GM23338 (cell line): Measurements from ENCODE around the gene COMMD2. TPM values are rescaled to one million over a fixed set of nuclear protein-coding genes. Genes with fewer than 3 reads are reported as not detected.
A peak's percentile ranks its signal among the peaks of the same experiment; 100 is the strongest.

Experiments used
- ATAC-seq: fragments of 200-7000 bp; cut with Tn5 transposase; 3 replicates; pipeline ENCODE4 v1.9.1; 2020
- DNase-seq: peaks from one replicate; pipeline ENCODE4 v3.0.0-alpha.2; 2015; ENCODE audit warnings: low spot score
- H2AFZ ChIP-seq: fragments of 200-600 bp; sonication (generic); 2 replicates; pipeline ENCODE4 v1.8.0; 2016; ENCODE audit warnings: antibody characterized with exemption, mild to moderate bottlenecking, moderate library complexity
- H3F3A ChIP-seq: fragments of 200-600 bp; sonication (generic); replicated peaks from 2 replicates; pipeline ENCODE4 v1.8.0; 2017; ENCODE audit warnings: antibody characterized with exemption, mixed run types, low read depth
- H3K27ac ChIP-seq: fragments of 200-600 bp; sonication (generic); 2 replicates; pipeline ENCODE4 v1.6.1; 2016; ENCODE audit warnings: low read depth
- H3K27me3 ChIP-seq: fragments of 200-600 bp; sonication (generic); 2 replicates; pipeline ENCODE4 v1.8.0; 2016; ENCODE audit warnings: mild to moderate bottlenecking, mixed run types, moderate library complexity; ENCODE audit not compliant: insufficient read depth
- H3K36me3 ChIP-seq: fragments of 200-600 bp; sonication (generic); 2 replicates; pipeline ENCODE4 v1.8.0; 2016; ENCODE audit warnings: mild to moderate bottlenecking; ENCODE audit not compliant: insufficient read depth
- H3K4me1 ChIP-seq: fragments of 200-600 bp; sonication (generic); 2 replicates; pipeline ENCODE4 v1.8.0; 2016; ENCODE audit warnings: mild to moderate bottlenecking, moderate library complexity; ENCODE audit not compliant: insufficient read depth
- H3K4me2 ChIP-seq: fragments of 200-600 bp; sonication (generic); 2 replicates; pipeline ENCODE4 v1.7.1; 2017; ENCODE audit warnings: mixed run types
- H3K4me3 ChIP-seq: fragments of 200-600 bp; sonication (generic); 2 replicates; pipeline ENCODE4 v1.6.1; 2016; ENCODE audit warnings: mixed run types
- H3K79me2 ChIP-seq: fragments of 200-600 bp; sonication (generic); replicated peaks from 2 replicates; pipeline ENCODE4 v1.8.0; 2017; ENCODE audit warnings: mild to moderate bottlenecking; ENCODE audit not compliant: insufficient read depth
- H3K9me2 ChIP-seq: fragments of 200-600 bp; sonication (generic); 2 replicates; pipeline ENCODE4 v1.8.0; 2017; ENCODE audit not compliant: insufficient read depth
- H4K20me1 ChIP-seq: fragments of 200-600 bp; sonication (generic); replicated peaks from 2 replicates; pipeline ENCODE4 v1.8.0; 2017; ENCODE audit warnings: mild to moderate bottlenecking; ENCODE audit not compliant: insufficient read depth
- H3K27ac Mint-ChIP-seq: 2 replicates; pipeline ENCODE4 v1.8.0; 2020; ENCODE audit warnings: inconsistent platforms, mild to moderate bottlenecking, moderate library complexity, mixed read lengths
- H3K27me3 Mint-ChIP-seq: 3 replicates; pipeline ENCODE4 v1.8.0; 2022; ENCODE audit warnings: low read depth, mild to moderate bottlenecking, moderate library complexity, mixed read lengths, inconsistent platforms; ENCODE audit not compliant: insufficient read depth, poor library complexity
- H3K36me3 Mint-ChIP-seq: 3 replicates; pipeline ENCODE4 v1.8.0; 2021; ENCODE audit warnings: low read depth, mild to moderate bottlenecking, inconsistent platforms, moderate library complexity, mixed read lengths
- H3K4me1 Mint-ChIP-seq: 3 replicates; pipeline ENCODE4 v1.8.0; 2020; ENCODE audit warnings: mild to moderate bottlenecking, inconsistent platforms, mixed read lengths
- H3K4me3 Mint-ChIP-seq: 3 replicates; pipeline ENCODE4 v1.8.0; 2021; ENCODE audit warnings: moderate library complexity, mild to moderate bottlenecking, inconsistent platforms, mixed read lengths
- H3K9me3 Mint-ChIP-seq: 3 replicates; pipeline ENCODE4 v1.8.0; 2020; ENCODE audit warnings: moderate library complexity, mild to moderate bottlenecking, inconsistent platforms, mixed read lengths
- CTCF ChIP-seq, 2 experiments: fragments of 200-600 bp in 1 of 2; sonication (generic) in 1 of 2; conservative IDR thresholded peaks; 2 replicates each; pipeline versions ENCODE4 v1.5.1 to v1.6.1; 2016 to 2017; ENCODE audit warnings: antibody characterized with exemption in 2 of 2, low read depth in 2 of 2, mild to moderate bottlenecking in 2 of 2, moderate library complexity in 1 of 2
- ETS1 ChIP-seq: IDR thresholded peaks from 2 replicates; pipeline ENCODE4 v1.6.1; 2016; ENCODE audit warnings: antibody characterized with exemption
- EZH2 ChIP-seq: fragments of 200-600 bp; sonication (generic); IDR thresholded peaks from one replicate; pipeline ENCODE4 v1.8.0; 2017; ENCODE audit warnings: antibody characterized with exemption, mild to moderate bottlenecking, low read depth; ENCODE audit not compliant: unreplicated experiment
- EZH2phosphoT487 ChIP-seq: fragments of 200-600 bp; sonication (generic); IDR thresholded peaks from one replicate; pipeline ENCODE4 v1.8.1; 2018; ENCODE audit warnings: antibody characterized with exemption; ENCODE audit not compliant: unreplicated experiment
- JUNB ChIP-seq: IDR thresholded peaks from one replicate; pipeline ENCODE4 v1.6.1; 2016; ENCODE audit warnings: antibody characterized with exemption; ENCODE audit not compliant: unreplicated experiment
- POLR2AphosphoS5 ChIP-seq: IDR thresholded peaks from 2 replicates; pipeline ENCODE4 v1.6.1; 2016; ENCODE audit warnings: antibody characterized with exemption, low read depth
- REST ChIP-seq: IDR thresholded peaks from one replicate; pipeline ENCODE4 v1.6.1; 2018; ENCODE audit warnings: antibody characterized with exemption; ENCODE audit not compliant: unreplicated experiment
- STAT1 ChIP-seq: IDR thresholded peaks from one replicate; pipeline ENCODE4 v1.6.1; 2016; ENCODE audit warnings: antibody characterized with exemption; ENCODE audit not compliant: unreplicated experiment
- ZNF114 ChIP-seq: fragments of 250-450 bp; sonication (Bioruptor Pico); IDR thresholded peaks from 2 replicates; pipeline ENCODE4 v1.5.0; 2020; ENCODE audit warnings: mild to moderate bottlenecking, moderate library complexity
- ZNF331 ChIP-seq: fragments of 250-450 bp; sonication (Bioruptor Pico); IDR thresholded peaks from 2 replicates; pipeline ENCODE4 v1.5.0; 2020; ENCODE audit warnings: low read depth, mild to moderate bottlenecking, moderate library complexity
- polyA plus RNA-seq: library from polyadenylated mRNA; unstranded; fragments of >200 nt; fragmentation: Nextera tagmentation; extraction: Ambion mirVana; gene quantifications from 2 replicates; pipeline ENCODE4 v1.2.1, GENCODE V29; 2016
- total RNA-seq: library from RNA; depleted of rRNA; stranded (reverse); fragments of >200 nt; shearing (Covaris generic); gene quantifications from 2 replicates; pipeline ENCODE4 v1.2.3, GENCODE V29; 2014

The COMMD2 gene
- total and polyA plus RNA-seq, 2 experiments from 2014 or later = 55.5 to 61.1 TPM

- H4K20me1 ChIP-seq = no peaks in the 10 kb centered on the region
- Mint-ChIP-seq H3K27me3 (no peaks in the 10 kb centered on the region), H3K27ac (no peak overlapping the region), H3K36me3 (peaks cover 16% of the 10 kb centered on the region; the same call in 2 of the 3 replicates), H3K4me1 (peaks cover 4% of the 10 kb centered on the region; the same call in 2 of the 3 replicates), H3K9me3 (peaks cover 29% of the 10 kb centered on the region), H3K4me3 (no peak overlapping the region)
- no peaks in the 10 kb centered on the region for H3K9me2 ChIP-seq
- H3K4me1 ChIP-seq = no peaks in the 10 kb centered on the region
- DNase-seq (peak; percentile 85), ATAC-seq (peak; percentile 82)
- H3K4me2 ChIP-seq = no peak overlapping the region
- H3K36me3 ChIP-seq = peaks cover 4% of the 10 kb centered on the region
- no peaks in the 10 kb centered on the region for H3K79me2 ChIP-seq
- no peak for TF ChIP-seq STAT1
- TF ChIP-seq CTCF (conservative IDR thresholded peaks at IDR 0.05; ENCODE audit: low read depth in 2 of 2) = peak; percentile 81 to 88
- H3F3A ChIP-seq = no peaks in the 10 kb centered on the region
- no peak overlapping the region for H3K4me3 ChIP-seq
- no peak overlapping the region for H3K27ac ChIP-seq
- H3K27me3 ChIP-seq = no peaks in the 10 kb centered on the region
- peak overlapping the region; percentile 15; the same call in 1 of the 2 replicates for H2AFZ ChIP-seq
These were observed 34.8 kb downstream of the COMMD2 start for GRCh38 chr3:149717391-149718056.

- no peaks in the 10 kb centered on the region for H4K20me1 ChIP-seq
- no peak for DNase-seq
- H3K4me2 ChIP-seq = no peak overlapping the region
- Mint-ChIP-seq H3K9me3 (peaks cover 25% of the 10 kb centered on the region), H3K27me3 (no peaks in the 10 kb centered on the region), H3K4me1 (peaks cover 4% of the 10 kb centered on the region; the same call in 2 of the 3 replicates), H3K4me3 (no peak overlapping the region), H3K27ac (no peak overlapping the region), H3K36me3 (peaks cover 16% of the 10 kb centered on the region; the same call in 2 of the 3 replicates)
- H3K79me2 ChIP-seq = no peaks in the 10 kb centered on the region
- H3K4me1 ChIP-seq = no peaks in the 10 kb centered on the region
- no peaks in the 10 kb centered on the region for H3K9me2 ChIP-seq
- H3K27ac ChIP-seq = no peak overlapping the region
- H3K27me3 ChIP-seq = no peaks in the 10 kb centered on the region
- TF ChIP-seq POLR2AphosphoS5 = no peak
- TF ChIP-seq ZNF331 (CRISPR knock-in tag) = no peak
- TF ChIP-seq EZH2 = no peak
- TF ChIP-seq ETS1 = no peak
- TF ChIP-seq ZNF114 (CRISPR knock-in tag) = no peak
- TF ChIP-seq EZH2phosphoT487 = no peak
- TF ChIP-seq JUNB = no peak
- no peak for TF ChIP-seq REST
- no peak for ATAC-seq
- H3F3A ChIP-seq = no peaks in the 10 kb centered on the region
- no peak overlapping the region for H3K4me3 ChIP-seq
- peak overlapping the region; percentile 15; the same call in 1 of the 2 replicates for H2AFZ ChIP-seq
- peaks cover 4% of the 10 kb centered on the region for H3K36me3 ChIP-seq
These were observed 35.3 kb downstream of the COMMD2 start for GRCh38 chr3:149716984-149717383.
